SJCRH30 (cell line): ENCODE results near the gene KCNE3. TPM values are rescaled to one million over a fixed set of nuclear protein-coding genes. Genes with fewer than 3 reads are reported as not detected.
"Not testable (repeated sequence)": the region's sequence is repeated elsewhere in the genome, so short reads cannot be mapped to it uniquely, and the experiment has no call there.

Experiments
- DNase-seq, 2 experiments: peaks; one replicate each; pipeline ENCODE4 v3.0.0-alpha.2; 2015 to 2020
- H3K27ac ChIP-seq: fragments of 250-450 bp; sonication (Bioruptor Pico); 2 replicates; pipeline ENCODE4 v1.5.1; 2020; ENCODE audit warnings: mild to moderate bottlenecking, moderate library complexity
- H3K27me3 ChIP-seq: fragments of 250-450 bp; sonication (Bioruptor Pico); 2 replicates; pipeline ENCODE4 v1.5.1; 2020; ENCODE audit warnings: mild to moderate bottlenecking, moderate library complexity
- H3K36me3 ChIP-seq: fragments of 250-450 bp; sonication (Bioruptor Pico); 2 replicates; pipeline ENCODE4 v1.5.1; 2020; ENCODE audit warnings: mild to moderate bottlenecking, moderate library complexity
- H3K4me1 ChIP-seq: fragments of 250-450 bp; sonication (Bioruptor Pico); 2 replicates; pipeline ENCODE4 v1.5.1; 2020; ENCODE audit warnings: mild to moderate bottlenecking, moderate library complexity
- H3K4me3 ChIP-seq: fragments of 250-450 bp; sonication (Bioruptor Pico); 2 replicates; pipeline ENCODE4 v1.5.1; 2020; ENCODE audit warnings: mild to moderate bottlenecking, moderate library complexity
- H3K9me3 ChIP-seq: fragments of 250-450 bp; sonication (Bioruptor Pico); replicated peaks from 2 replicates; pipeline ENCODE4 v1.5.1; 2020; ENCODE audit warnings: mild to moderate bottlenecking, moderate library complexity
- total RNA-seq: library from RNA; depleted of rRNA; stranded (reverse); fragments of >200 nt; shearing (Covaris generic); gene quantifications from 2 replicates; pipeline ENCODE4 v1.2.3, GENCODE V29; 2014

Gene KCNE3
- total RNA-seq, 1 experiment from 2014 or later = not detected

- no peaks in the 10 kb centered on the region for H3K36me3 ChIP-seq
- no peak for DNase-seq
- no peak overlapping the region for H3K27ac ChIP-seq
- H3K9me3 ChIP-seq = no peaks in the 10 kb centered on the region
- no peaks in the 10 kb centered on the region for H3K27me3 ChIP-seq
- peaks cover 9% of the 10 kb centered on the region for H3K4me1 ChIP-seq
- H3K4me3 ChIP-seq = no peak overlapping the region
Observed at GRCh38 chr11:74442636-74443035, 24.7 kb downstream of the KCNE3 start.

- Histone ChIP-seq H3K27ac (no peak overlapping the region), H3K36me3 (no peaks in the 10 kb centered on the region), H3K4me3 (no peak overlapping the region), H3K9me3 (no peaks in the 10 kb centered on the region), H3K4me1 (0 out of 2 replicates have a peak, but pooled peaks cover 2% of the 10 kb centered on the region), H3K27me3 (no peaks in the 10 kb centered on the region)
- no peak for DNase-seq
Observed at GRCh38 chr11:74438681-74439080, 28.7 kb downstream of the KCNE3 start.

- Histone ChIP-seq H3K27me3 (no peaks in the 10 kb centered on the region), H3K36me3 (no peaks in the 10 kb centered on the region), H3K4me1 (no peaks in the 10 kb centered on the region), H3K4me3 (no peak overlapping the region), H3K27ac (no peak overlapping the region), H3K9me3 (no peaks in the 10 kb centered on the region)
- no peak for DNase-seq
Observed at GRCh38 chr11:74437441-74438042, 29.8 kb downstream of the KCNE3 start.

- H3K27ac ChIP-seq = no peak overlapping the region
- no peaks in the 10 kb centered on the region for H3K4me1 ChIP-seq
- no peak for DNase-seq
- H3K9me3 ChIP-seq = no peaks in the 10 kb centered on the region
- H3K27me3 ChIP-seq = no peaks in the 10 kb centered on the region
- H3K4me3 ChIP-seq = no peak overlapping the region
- no peaks in the 10 kb centered on the region for H3K36me3 ChIP-seq
Observed at GRCh38 chr11:74434528-74434927, 32.8 kb downstream of the KCNE3 start.

GRCh38 chr11:74429205-74429604, 38.1 kb downstream of the KCNE3 start:
- Histone ChIP-seq H3K9me3 (no peaks in the 10 kb centered on the region; the same call in 1 of the 2 replicates), H3K36me3 (no peaks in the 10 kb centered on the region), H3K27ac (no peak overlapping the region), H3K4me1 (no peaks in the 10 kb centered on the region), H3K4me3 (no peak overlapping the region), H3K27me3 (no peaks in the 10 kb centered on the region)
- DNase-seq = no peak

GRCh38 chr11:74427384-74427886, 39.9 kb downstream of the KCNE3 start:
- Histone ChIP-seq H3K27ac (no peak overlapping the region), H3K4me3 (no peak overlapping the region), H3K36me3 (no peaks in the 10 kb centered on the region), H3K9me3 (no peaks in the 10 kb centered on the region; the same call in 1 of the 2 replicates), H3K4me1 (no peaks in the 10 kb centered on the region), H3K27me3 (no peaks in the 10 kb centered on the region)
- DNase-seq = no peak

- Histone ChIP-seq H3K4me3 (no peak overlapping the region), H3K9me3 (no peaks in the 10 kb centered on the region; the same call in 1 of the 2 replicates), H3K36me3 (no peaks in the 10 kb centered on the region), H3K27ac (no peak overlapping the region), H3K27me3 (no peaks in the 10 kb centered on the region), H3K4me1 (no peaks in the 10 kb centered on the region)
- no peak for DNase-seq
Observed at GRCh38 chr11:74425100-74425499, 42.2 kb downstream of the KCNE3 start.

GRCh38 chr11:74418509-74418895, 48.8 kb downstream of the KCNE3 start:
- H3K27ac ChIP-seq = no peak overlapping the region
- H3K27me3 ChIP-seq = no peaks in the 10 kb centered on the region
- H3K36me3 ChIP-seq = no peaks in the 10 kb centered on the region
- H3K4me1 ChIP-seq = peaks cover 2% of the 10 kb centered on the region; the same call in 1 of the 2 replicates
- H3K4me3 ChIP-seq = no peak overlapping the region
- no peaks in the 10 kb centered on the region for H3K9me3 ChIP-seq
- DNase-seq = no peak

- Histone ChIP-seq H3K4me3 (no peak overlapping the region), H3K4me1 (peaks cover 2% of the 10 kb centered on the region; the same call in 1 of the 2 replicates), H3K9me3 (no peaks in the 10 kb centered on the region), H3K27me3 (no peaks in the 10 kb centered on the region), H3K36me3 (no peaks in the 10 kb centered on the region), H3K27ac (no peak overlapping the region)
- DNase-seq = peak in 1 of 2 experiments; percentile 19
Observed at GRCh38 chr11:74417860-74418508, 49.4 kb downstream of the KCNE3 start.

- Histone ChIP-seq H3K36me3 (no peaks in the 10 kb centered on the region), H3K27ac (no peak overlapping the region)
- no peak for DNase-seq
Observed at GRCh38 chr11:74417379-74417804, 50.0 kb downstream of the KCNE3 start.

GRCh38 chr11:74416974-74417373, 50.4 kb downstream of the KCNE3 start:
- H3K27me3 ChIP-seq, H3K36me3 ChIP-seq, DNase-seq, H3K4me1 ChIP-seq, H3K4me3 ChIP-seq, H3K9me3 ChIP-seq, H3K27ac ChIP-seq: not testable (repeated sequence)

More at GRCh38 chr11:74417379-74417804, 50.0 kb downstream of the KCNE3 start:
- H3K4me1 ChIP-seq = peaks cover 2% of the 10 kb centered on the region; the same call in 1 of the 2 replicates
- H3K9me3 ChIP-seq = no peaks in the 10 kb centered on the region
- no peaks in the 10 kb centered on the region for H3K27me3 ChIP-seq
- H3K4me3 ChIP-seq = no peak overlapping the region

GRCh38 chr11:74412733-74413359, 54.5 kb downstream of the KCNE3 start:
- Histone ChIP-seq H3K27ac (no peak overlapping the region), H3K36me3 (no peaks in the 10 kb centered on the region), H3K27me3 (peaks cover 8% of the 10 kb centered on the region; the same call in 1 of the 2 replicates), H3K4me3 (no peak overlapping the region), H3K4me1 (no peaks in the 10 kb centered on the region), H3K9me3 (no peaks in the 10 kb centered on the region)
- no peak for DNase-seq

GRCh38 chr11:74412321-74412720, 55.0 kb downstream of the KCNE3 start:
- DNase-seq = no peak
- Histone ChIP-seq H3K27me3 (peaks cover 8% of the 10 kb centered on the region; the same call in 1 of the 2 replicates), H3K36me3 (no peaks in the 10 kb centered on the region), H3K4me1 (no peaks in the 10 kb centered on the region), H3K27ac (no peak overlapping the region), H3K4me3 (no peak overlapping the region), H3K9me3 (no peaks in the 10 kb centered on the region)

GRCh38 chr11:74409633-74410032, 57.7 kb downstream of the KCNE3 start:
- Histone ChIP-seq H3K4me3 (no peak overlapping the region), H3K27me3 (peaks cover 8% of the 10 kb centered on the region; the same call in 1 of the 2 replicates), H3K9me3 (no peaks in the 10 kb centered on the region), H3K27ac (no peak overlapping the region), H3K4me1 (no peaks in the 10 kb centered on the region), H3K36me3 (no peaks in the 10 kb centered on the region)
- DNase-seq = no peak
